Measurements from ENCODE around the gene SCEL.

DNA sequence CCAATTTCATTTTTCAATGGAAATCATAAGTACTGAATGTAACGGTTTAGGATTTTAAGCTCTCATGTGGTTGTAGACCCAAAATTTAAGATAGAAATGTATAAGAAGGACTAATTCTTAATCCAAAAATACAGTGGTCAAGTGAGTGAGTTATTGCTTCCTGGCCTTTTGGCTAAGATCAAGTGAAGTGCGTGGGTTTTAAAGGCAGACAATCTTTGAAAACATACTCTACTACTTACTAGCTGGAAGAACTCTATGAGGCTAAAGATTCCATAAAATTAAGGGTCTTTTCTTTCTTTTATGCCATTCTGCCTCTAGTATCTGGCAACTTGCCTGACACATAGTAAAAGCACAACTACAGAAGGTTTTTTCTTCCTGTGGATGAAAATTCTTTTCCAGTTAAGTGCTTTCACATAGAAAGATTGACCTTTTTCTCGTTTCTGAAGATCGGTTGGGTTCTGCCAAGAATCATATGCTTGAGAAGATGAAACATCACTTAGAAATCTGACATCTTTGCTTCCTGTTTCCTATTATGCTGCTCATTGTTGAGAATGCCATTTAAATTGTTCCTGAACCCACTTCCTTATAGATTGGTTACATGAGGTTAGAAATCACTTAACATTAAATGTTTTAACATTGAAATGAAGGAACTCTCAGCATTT lies 26.4 kb upstream of the SCEL start:
- TF ChIP-seq POLR2A (IDR thresholded peaks at IDR 0.05; ENCODE audit: low read depth) = no peak
- TF ChIP-seq, protein P1, sequence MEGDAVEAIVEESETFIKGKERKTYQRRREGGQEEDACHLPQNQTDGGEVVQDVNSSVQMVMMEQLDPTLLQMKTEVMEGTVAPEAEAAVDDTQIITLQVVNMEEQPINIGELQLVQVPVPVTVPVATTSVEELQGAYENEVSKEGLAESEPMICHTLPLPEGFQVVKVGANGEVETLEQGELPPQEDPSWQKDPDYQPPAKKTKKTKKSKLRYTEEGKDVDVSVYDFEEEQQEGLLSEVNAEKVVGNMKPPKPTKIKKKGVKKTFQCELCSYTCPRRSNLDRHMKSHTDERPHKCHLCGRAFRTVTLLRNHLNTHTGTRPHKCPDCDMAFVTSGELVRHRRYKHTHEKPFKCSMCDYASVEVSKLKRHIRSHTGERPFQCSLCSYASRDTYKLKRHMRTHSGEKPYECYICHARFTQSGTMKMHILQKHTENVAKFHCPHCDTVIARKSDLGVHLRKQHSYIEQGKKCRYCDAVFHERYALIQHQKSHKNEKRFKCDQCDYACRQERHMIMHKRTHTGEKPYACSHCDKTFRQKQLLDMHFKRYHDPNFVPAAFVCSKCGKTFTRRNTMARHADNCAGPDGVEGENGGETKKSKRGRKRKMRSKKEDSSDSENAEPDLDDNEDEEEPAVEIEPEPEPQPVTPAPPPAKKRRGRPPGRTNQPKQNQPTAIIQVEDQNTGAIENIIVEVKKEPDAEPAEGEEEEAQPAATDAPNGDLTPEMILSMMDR (IDR thresholded peaks at IDR 0.05) = no peak
- no peak for TF ChIP-seq EP300 (IDR thresholded peaks at IDR 0.05)

All from esophagus muscularis mucosa (tissue), 4 donors.